G401 (cell line): ENCODE measurements around the gene DOCK2. TPM values are rescaled to one million over a fixed set of nuclear protein-coding genes. Genes with fewer than 3 reads are reported as not detected.
"Not testable (repeated sequence)": the region's sequence is repeated elsewhere in the genome, so short reads cannot be mapped to it uniquely, and the experiment has no call there.

Experiments used
- DNase-seq: peaks from one replicate; pipeline ENCODE4 v3.0.0-alpha.2; 2015; ENCODE audit warnings: low spot score
- in situ Hi-C: cut with HindIII; loops from 2 replicates; pipeline ENCODE4 v1.10.0; 2016; ENCODE audit warnings: low sequenced_read_pairs, mixed read lengths
- total RNA-seq: library from RNA; depleted of rRNA; stranded (reverse); fragments of >200 nt; shearing (Covaris generic); gene quantifications from 2 replicates; pipeline ENCODE4 v1.2.3, GENCODE V29; 2014; rRNA removed

DOCK2 gene
- not detected in 2 replicates for total RNA-seq

- DNase-seq: no peak
- in situ Hi-C loops: no loop called here
Measured at GRCh38 chr5:169637085-169637548, at the start of gene DOCK2. DOCK2 (plus strand) TSS chr5:169637275; CDS start chr5:169637327, 52 bp downstream.

GRCh38 chr5:169590602-169591001 is 46.5 kb upstream of the DOCK2 start:
- in situ Hi-C loops: no loop called here

GRCh38 chr5:169591636-169592035 is 45.4 kb upstream of the DOCK2 start:
- DNase-seq: no peak
- in situ Hi-C loops: no loop called here

More at GRCh38 chr5:169590602-169591001, 46.5 kb upstream of the DOCK2 start:
- no peak for DNase-seq

GRCh38 chr5:169592937-169593650 is 44.0 kb upstream of the DOCK2 start:
- DNase-seq: no peak
- in situ Hi-C loops: no loop called here

GRCh38 chr5:169595172-169595820 is 41.8 kb upstream of the DOCK2 start:
- no peak for DNase-seq
- in situ Hi-C loops: no loop called here

- in situ Hi-C loops: no loop called here
- no peak for DNase-seq
Measured at GRCh38 chr5:169599451-169599850, 37.6 kb upstream of the DOCK2 start.

- in situ Hi-C loops: no loop called here
- no peak for DNase-seq
Measured at GRCh38 chr5:169602535-169602934, 34.5 kb upstream of the DOCK2 start.

GRCh38 chr5:169606279-169606678 is 30.8 kb upstream of the DOCK2 start:
- DNase-seq: no peak
- in situ Hi-C loops: no loop called here

GRCh38 chr5:169607882-169608281 is 29.2 kb upstream of the DOCK2 start:
- DNase-seq: no peak
- in situ Hi-C loops: no loop called here

GRCh38 chr5:169609716-169610115 is 27.4 kb upstream of the DOCK2 start:
- no peak for DNase-seq
- in situ Hi-C loops: no loop called here

GRCh38 chr5:169610606-169611005 is 26.5 kb upstream of the DOCK2 start:
- in situ Hi-C loops: no loop called here
- DNase-seq: no peak

GRCh38 chr5:169615561-169615960 is 21.5 kb upstream of the DOCK2 start:
- in situ Hi-C loops: no loop called here
- no peak for DNase-seq

GRCh38 chr5:169624307-169624706 is 12.8 kb upstream of the DOCK2 start:
- DNase-seq, in situ Hi-C loops: not testable (repeated sequence)

GRCh38 chr5:169626779-169627178 is 10.3 kb upstream of the DOCK2 start:
- in situ Hi-C loops: no loop called here
- no peak for DNase-seq

- in situ Hi-C loops: no loop called here
- no peak for DNase-seq
Measured at GRCh38 chr5:169627551-169627950, 9.5 kb upstream of the DOCK2 start.

- in situ Hi-C loops: no loop called here
- no peak for DNase-seq
Measured at GRCh38 chr5:169628892-169629291, 8.2 kb upstream of the DOCK2 start.

GRCh38 chr5:169629847-169630548 is 7.1 kb upstream of the DOCK2 start:
- in situ Hi-C loops: no loop called here
- no peak for DNase-seq

GRCh38 chr5:169631360-169631759 is 5.7 kb upstream of the DOCK2 start:
- DNase-seq: no peak
- in situ Hi-C loops: no loop called here

- in situ Hi-C loops: no loop called here
Measured at GRCh38 chr5:169632946-169633345, 4.1 kb upstream of the DOCK2 start.

GRCh38 chr5:169634606-169635005 is 2.5 kb upstream of the DOCK2 start:
- in situ Hi-C loops: no loop called here
- no peak for DNase-seq

More at GRCh38 chr5:169632946-169633345, 4.1 kb upstream of the DOCK2 start:
- DNase-seq: no peak
